ENCODE results near the gene LRRC70. TPM values are rescaled to one million over a fixed set of nuclear protein-coding genes. Genes with fewer than 3 reads are reported as not detected.
"Not testable (repeated sequence)": the region's sequence is repeated elsewhere in the genome, so short reads cannot be mapped to it uniquely, and the experiment has no call there.

Gene LRRC70
- total RNA-seq, 1 donor from 2014 or later, result 60.8 TPM

DNA sequence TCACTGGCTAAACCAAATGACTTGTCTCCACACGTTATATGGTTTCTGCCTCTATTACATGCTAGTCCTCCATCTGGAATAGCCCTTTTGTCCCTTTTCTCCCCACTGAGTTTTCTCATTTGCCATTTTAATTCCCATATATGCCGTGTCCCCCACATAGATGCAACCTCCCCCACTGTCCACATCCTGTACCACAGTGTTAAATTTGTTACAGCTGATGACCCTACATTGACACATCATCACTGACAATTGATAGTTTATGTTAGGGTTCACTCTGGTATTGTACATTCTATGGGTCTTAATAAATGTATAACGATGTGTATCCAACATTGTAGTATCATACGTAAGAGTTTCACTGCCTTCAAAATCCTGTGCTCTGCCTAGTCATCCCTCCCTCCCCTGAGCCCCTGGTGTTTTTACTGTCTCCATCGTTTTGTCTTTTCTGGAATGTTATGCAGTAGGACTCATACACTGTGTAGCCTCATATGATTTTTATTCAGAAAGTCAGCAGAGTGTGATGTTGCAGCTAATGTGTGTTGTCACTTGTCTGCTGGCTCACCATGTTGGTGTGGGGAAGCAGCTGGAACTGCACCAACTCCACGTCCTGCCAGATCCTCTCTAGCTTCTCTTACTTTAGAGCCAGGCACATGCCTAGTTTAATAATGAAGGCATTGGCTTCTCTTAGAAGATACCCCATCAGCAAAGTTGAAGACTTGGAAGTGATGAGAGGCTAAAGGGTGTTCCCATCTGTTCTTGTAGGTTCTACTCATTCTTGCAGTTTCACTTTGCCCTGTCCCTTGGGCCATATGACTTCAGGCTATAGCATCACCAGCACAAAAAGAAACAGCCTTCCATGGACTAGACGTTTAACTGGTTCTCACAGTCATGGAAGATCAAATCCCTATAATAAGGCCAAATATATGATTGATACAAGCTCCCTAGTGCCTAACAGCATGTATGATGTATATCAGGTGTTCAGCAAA, 30.2 kb downstream of the LRRC70 start:
- DNase-seq, result no peak

DNA sequence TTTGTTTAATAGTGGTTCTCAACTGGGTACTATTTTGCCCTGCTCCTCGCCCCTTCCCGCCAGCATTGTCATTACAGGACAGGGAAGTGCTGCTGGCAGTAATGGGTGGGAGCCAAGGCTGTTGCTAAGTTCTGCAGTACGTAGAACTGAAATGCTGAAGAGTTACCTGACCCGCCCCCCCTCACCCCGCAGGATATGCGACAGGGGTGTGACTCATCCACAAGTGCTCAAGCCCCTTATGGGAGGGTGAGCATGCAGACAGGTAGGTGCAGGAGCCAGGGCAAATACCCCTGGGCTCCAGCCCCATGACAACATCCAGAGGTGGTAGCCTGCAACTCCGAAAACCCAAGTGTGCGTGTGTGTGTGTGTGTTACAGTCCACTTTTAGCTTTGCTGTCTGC, 35.7 kb downstream of the LRRC70 start:
- no peak for DNase-seq

DNA sequence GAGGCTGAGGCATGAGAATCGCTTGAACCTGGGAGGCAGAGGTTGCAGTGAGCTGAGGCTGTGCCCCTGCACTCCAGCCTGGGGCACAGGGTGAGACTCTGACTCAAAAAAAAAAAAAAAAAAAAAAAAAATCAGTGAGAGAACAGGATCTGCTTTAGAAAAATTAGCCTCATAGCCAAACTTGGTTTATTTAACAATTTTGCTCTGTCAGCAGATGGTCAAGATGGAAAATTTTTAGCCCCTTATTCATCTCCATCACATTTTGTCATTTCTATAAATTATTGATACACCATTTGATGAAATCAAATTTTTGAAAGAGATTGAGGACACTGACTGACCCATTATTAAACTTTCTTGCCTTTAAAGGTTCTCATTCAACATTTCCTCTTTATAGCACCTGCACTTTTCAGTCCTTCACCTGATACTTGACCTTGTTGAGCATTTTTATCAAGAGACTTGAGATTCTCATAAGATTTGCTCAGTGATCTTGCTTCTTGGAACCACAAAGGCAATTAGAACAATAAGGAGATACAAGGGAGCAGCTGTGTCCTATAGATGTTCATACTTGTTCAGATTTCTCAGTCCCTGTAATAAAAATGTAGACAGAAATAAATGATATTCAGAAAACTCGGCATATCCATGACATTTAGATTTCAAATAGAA, 38.1 kb downstream of the LRRC70 start:
- no peak for DNase-seq

DNA sequence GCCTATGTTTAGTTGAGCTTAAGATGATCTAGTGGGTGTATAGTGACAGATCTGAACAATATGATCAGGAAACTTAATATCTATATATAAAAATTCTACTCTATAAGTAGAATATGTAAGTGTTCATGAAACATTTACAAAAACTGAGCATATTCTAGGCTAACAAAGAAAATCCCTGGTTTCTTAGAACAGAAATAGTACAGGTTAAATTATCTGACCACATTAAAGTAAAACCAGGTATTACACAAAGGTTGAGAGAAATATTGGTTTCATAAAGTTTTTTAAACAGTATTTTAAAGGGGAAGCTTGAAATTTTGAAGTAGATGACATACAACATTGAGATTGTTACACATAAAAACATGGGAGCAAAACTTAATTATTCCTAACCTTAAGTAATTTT, 39.3 kb downstream of the LRRC70 start:
- no peak for DNase-seq

DNA sequence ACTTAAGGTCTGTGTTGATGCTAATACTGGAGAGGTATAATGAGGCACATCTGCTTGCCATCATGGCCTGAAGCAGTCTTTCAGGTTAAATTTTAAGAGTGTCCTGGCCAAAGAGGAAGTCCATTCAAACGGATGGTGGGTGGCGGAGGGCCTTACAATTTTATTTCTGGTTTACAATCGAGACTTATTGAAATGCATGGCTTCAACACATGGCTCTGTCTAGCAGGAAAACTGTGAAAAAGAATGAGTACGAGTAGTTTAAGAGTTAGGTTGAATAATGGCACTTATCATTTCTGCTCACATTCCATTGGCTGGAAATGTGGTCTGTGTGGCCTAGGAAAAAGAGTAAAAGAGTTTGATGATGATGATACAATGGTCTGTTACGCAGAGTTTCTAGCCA, 42.1 kb downstream of the LRRC70 start:
- no peak for DNase-seq

DNA sequence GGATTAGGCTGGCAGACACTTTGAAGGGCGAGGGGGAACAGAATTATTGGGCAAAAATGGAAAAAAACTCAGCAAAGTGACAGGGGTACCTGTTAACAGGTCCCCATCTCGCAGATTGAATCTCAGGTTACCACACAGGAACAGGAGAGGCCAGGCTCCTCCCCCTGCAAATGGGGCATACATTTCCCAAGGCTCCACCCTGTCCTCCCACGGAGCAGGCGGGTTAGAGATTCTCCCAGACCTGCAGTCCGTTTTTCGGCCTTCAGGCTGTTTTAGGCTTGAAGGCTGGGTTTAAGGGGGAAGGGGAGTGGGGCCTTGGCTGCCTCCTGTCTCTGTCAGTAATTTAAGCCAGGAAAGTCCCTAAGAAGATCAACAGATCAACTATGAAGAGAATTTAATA, 42.7 kb downstream of the LRRC70 start:
- DNase-seq, result no peak

DNA sequence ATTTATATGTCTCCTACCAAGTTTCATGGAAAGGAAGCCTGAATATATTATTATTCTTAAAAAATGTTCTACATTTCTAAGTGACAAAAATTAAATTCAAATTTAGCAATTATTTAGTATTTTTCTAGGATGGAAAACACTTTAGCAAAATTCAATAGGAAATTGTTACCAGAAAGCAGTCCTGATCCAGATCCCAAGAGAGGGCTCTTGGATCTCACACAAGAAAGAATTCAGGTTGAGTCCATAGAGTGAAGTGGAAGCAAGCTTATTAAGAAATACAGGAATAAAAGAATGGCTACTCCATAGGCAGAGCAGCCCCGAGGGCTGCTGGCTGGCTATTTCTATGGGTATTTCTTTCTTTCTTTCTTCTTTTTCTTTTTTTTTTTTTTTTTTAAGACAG, 44.7 kb downstream of the LRRC70 start:
- DNase-seq, result no peak

DNA sequence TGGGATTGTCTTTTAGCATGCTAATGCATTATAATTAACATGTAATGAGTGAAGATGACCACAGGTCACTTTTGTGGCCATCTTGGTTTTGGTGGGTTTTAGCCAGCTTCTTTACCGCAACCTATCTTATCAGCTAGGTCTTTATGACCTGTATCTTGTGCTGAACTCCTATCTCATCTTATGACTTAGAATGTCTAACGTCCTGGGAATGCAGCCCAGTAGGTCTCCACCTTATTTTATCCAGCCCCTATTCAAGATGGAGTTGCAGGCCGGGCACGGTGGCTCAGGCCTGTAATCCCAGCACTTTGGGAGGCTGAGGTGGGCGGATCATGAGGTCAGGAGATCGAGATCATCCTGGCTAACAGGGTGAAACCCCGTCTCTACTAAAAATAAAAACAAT, 45.8 kb downstream of the LRRC70 start:
- DNase-seq, result not testable (repeated sequence)

DNA sequence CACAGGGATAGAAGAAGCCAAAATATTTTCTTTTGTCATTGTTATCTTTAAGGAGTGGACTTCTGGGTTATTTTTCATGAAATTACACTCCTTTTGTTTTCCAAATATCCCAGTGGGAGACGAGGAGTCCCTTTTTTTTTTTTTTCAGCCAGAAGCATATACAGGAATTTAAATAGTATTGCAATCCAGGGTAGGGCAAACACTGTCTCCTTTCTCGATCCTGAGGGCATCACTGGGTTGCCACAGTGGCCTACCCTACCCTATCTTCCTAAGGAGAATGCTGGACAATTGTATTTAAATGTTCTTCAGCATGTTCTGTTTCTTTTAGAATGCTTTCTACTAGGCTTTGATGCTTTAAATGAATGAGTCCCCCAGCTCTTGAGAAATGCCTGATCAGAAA, 47.9 kb downstream of the LRRC70 start:
- no peak for DNase-seq

DNA sequence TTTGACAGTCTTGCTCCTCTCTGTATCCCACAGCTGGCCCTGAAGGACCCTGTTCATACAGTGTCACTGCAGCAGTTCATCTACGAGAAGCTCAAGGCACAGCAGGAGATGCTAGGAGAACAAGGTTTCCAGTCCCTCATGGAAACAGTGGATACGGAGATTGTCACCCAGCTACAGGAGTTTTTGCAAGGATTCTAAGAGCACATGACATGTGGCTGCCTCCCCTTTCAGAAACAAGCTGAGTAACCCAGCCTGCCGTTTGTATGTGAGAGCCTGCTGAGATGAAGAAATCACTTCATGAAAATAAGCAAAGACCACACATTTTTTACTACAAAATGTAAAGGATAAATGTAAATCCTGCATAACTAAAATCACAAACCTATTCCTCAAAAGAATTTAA, 48.5 kb downstream of the LRRC70 start:
- DNase-seq, result no peak

DNA sequence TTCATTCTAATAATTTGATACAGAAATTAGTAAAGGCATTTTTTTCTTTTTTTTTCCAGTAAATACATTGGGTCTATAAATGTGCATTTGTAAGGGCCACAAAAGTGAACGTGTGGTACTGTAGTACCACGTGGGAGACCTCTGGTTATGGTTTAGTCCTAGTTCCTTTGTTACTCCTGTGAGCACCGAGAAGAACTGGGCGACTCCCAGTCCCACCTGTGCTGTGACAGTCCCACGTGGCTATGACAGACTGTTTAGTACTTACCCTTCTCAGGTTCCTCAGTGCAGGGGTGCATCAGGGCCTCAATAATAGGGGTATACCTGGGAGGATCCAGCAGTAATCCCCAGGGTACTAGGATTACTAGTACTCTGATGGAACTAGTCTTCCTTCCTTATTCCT, 49.3 kb downstream of the LRRC70 start:
- no peak for DNase-seq

Other genes starting within 250 kb of the LRRC70 start
- gene DIMT1, start 174.9 kb upstream of the LRRC70 start, total RNA-seq, result 51.4 and 83.0 TPM in 2 replicates
- gene IPO11, start 166.1 kb upstream of the LRRC70 start, total RNA-seq, result 131 and 188 TPM in 2 replicates